OCI-LY3 (cell line): ENCODE measurements around the gene CXCR5.

Experiments used
- EZH2phosphoT487 ChIP-seq: fragments of 200-600 bp; shearing (Covaris generic); IDR thresholded peaks from 2 replicates; pipeline ENCODE4 v1.6.1; 2018; ENCODE audit warnings: antibody characterized with exemption, mixed run types, low read depth
- TF ChIP-seq, protein P1 (sequence below): fragments of 200-600, 300-600 bp; sonication (generic); IDR thresholded peaks from 2 replicates; pipeline ENCODE4 v1.5.1; 2014; ENCODE audit warnings: antibody characterized with exemption, low read length, low read depth

DNA sequence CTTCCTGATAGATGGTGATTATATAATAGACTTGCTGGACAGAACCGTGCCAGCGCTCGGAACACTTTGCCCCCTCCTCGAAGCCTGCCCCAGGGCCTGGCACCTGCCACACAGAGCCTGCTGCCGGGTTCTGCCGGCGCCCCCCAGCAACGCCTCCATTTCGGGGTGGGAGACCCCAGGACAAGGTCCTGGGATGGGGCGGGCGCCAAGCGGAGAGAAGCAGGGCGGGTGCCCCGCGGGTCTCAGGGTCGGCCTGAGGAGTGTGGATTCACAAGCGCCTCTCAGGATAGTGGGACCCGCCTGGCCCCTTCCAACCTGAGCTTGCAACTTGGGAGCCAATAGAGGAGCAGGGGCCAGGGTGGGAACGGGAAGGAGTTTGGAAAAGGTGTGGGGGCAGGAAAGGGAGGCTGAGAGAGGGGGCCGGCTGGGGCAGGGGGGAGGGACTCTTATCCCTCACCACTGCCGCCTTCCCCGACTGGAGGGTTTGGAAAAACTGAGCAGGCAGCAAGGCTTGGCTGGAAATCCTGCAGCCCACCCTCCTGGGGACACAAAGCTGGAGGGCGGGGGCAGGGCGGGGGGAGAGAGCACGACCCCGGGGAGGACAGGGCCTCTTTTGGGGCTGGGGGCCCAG, 45.3 kb downstream of the CXCR5 start:
- TF ChIP-seq, protein P1, sequence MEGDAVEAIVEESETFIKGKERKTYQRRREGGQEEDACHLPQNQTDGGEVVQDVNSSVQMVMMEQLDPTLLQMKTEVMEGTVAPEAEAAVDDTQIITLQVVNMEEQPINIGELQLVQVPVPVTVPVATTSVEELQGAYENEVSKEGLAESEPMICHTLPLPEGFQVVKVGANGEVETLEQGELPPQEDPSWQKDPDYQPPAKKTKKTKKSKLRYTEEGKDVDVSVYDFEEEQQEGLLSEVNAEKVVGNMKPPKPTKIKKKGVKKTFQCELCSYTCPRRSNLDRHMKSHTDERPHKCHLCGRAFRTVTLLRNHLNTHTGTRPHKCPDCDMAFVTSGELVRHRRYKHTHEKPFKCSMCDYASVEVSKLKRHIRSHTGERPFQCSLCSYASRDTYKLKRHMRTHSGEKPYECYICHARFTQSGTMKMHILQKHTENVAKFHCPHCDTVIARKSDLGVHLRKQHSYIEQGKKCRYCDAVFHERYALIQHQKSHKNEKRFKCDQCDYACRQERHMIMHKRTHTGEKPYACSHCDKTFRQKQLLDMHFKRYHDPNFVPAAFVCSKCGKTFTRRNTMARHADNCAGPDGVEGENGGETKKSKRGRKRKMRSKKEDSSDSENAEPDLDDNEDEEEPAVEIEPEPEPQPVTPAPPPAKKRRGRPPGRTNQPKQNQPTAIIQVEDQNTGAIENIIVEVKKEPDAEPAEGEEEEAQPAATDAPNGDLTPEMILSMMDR, result no peak
- no peak for TF ChIP-seq EZH2phosphoT487
